ENCODE results near the gene TOM1L1.
A peak's percentile ranks its signal among the peaks of the same experiment; 100 is the strongest.

TOM1L1 gene

DNA sequence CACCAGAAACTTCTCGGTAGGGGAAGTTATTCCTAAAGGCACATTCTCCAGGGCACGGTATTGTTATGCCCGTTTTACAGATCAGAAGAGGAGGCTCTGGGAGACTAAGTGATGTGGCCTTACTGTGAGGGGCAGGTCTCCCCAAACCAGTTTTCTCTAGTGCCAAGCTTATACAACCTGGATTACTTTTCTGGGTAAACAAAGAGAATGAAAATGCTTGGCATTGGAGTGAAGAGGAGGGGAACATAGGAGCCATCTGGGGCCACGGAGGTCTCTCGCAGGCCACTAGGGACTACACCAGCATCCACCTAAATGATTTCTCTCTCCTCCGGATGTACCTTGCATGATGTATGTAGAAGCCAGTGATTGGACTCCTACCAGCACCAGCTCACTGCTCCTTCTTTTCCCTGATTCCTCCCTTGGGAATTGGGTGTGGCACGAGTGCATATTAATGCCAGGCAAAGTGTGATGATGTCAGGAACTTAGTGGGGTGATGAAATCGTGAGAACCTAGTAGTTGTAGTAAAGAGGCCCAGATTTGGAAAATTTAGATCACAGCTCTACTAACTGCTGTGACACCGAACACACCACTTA, 674 bp downstream of the TOM1L1 start (continued):
- TF ChIP-seq, protein P1, sequence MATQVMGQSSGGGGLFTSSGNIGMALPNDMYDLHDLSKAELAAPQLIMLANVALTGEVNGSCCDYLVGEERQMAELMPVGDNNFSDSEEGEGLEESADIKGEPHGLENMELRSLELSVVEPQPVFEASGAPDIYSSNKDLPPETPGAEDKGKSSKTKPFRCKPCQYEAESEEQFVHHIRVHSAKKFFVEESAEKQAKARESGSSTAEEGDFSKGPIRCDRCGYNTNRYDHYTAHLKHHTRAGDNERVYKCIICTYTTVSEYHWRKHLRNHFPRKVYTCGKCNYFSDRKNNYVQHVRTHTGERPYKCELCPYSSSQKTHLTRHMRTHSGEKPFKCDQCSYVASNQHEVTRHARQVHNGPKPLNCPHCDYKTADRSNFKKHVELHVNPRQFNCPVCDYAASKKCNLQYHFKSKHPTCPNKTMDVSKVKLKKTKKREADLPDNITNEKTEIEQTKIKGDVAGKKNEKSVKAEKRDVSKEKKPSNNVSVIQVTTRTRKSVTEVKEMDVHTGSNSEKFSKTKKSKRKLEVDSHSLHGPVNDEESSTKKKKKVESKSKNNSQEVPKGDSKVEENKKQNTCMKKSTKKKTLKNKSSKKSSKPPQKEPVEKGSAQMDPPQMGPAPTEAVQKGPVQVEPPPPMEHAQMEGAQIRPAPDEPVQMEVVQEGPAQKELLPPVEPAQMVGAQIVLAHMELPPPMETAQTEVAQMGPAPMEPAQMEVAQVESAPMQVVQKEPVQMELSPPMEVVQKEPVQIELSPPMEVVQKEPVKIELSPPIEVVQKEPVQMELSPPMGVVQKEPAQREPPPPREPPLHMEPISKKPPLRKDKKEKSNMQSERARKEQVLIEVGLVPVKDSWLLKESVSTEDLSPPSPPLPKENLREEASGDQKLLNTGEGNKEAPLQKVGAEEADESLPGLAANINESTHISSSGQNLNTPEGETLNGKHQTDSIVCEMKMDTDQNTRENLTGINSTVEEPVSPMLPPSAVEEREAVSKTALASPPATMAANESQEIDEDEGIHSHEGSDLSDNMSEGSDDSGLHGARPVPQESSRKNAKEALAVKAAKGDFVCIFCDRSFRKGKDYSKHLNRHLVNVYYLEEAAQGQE (tag by site-specific recombination; IDR thresholded peaks at IDR 0.05) = no peak
- TF ChIP-seq ZBTB17 (tag by site-specific recombination; IDR thresholded peaks at IDR 0.05) (peak; percentile 77), ZIC2 (tag by site-specific recombination; IDR thresholded peaks at IDR 0.05) (no peak), PRDM1 (tag by site-specific recombination; IDR thresholded peaks at IDR 0.05) (0 out of 2 replicates have a peak, but pooled peaks have one; percentile 3), YY2 (tag by site-specific recombination; IDR thresholded peaks at IDR 0.05) (no peak), ZNF324 (tag by site-specific recombination; IDR thresholded peaks at IDR 0.05) (peak; percentile 74; the same call in 1 of the 2 replicates), ZBTB20 (tag by site-specific recombination; IDR thresholded peaks at IDR 0.05) (no peak; the same call in 1 of the 2 replicates), ZNF433 (tag by site-specific recombination; IDR thresholded peaks at IDR 0.05; ENCODE audit: low read depth) (no peak), ZNF266 (tag by site-specific recombination; IDR thresholded peaks at IDR 0.05; ENCODE audit: low read depth) (no peak), ZNF585B (tag by site-specific recombination; IDR thresholded peaks at IDR 0.05) (no peak), ZNF132 (tag by site-specific recombination; IDR thresholded peaks at IDR 0.05; ENCODE audit: borderline replicate concordance) (no peak), ZNF157 (tag by site-specific recombination; IDR thresholded peaks at IDR 0.05) (no peak), ZNF221 (tag by site-specific recombination; IDR thresholded peaks at IDR 0.05; ENCODE audit: borderline replicate concordance) (no peak), ZBTB8A (tag by site-specific recombination; IDR thresholded peaks at IDR 0.05) (no peak), ZNF335 (tag by site-specific recombination; conservative IDR thresholded peaks at IDR 0.05) (peak; percentile 52), ZNF530 (tag by site-specific recombination; IDR thresholded peaks at IDR 0.05; ENCODE audit: low read depth) (no peak), ZNF677 (tag by site-specific recombination; IDR thresholded peaks at IDR 0.05) (no peak), BCL11A (tag by site-specific recombination; IDR thresholded peaks at IDR 0.05; ENCODE audit: low read depth) (no peak), ZEB2 (tag by site-specific recombination; IDR thresholded peaks at IDR 0.05) (peak; percentile 77; the same call in 1 of the 2 replicates), SP2 (tag by site-specific recombination; IDR thresholded peaks at IDR 0.05) (peak; percentile 28; the same call in 1 of the 2 replicates), ZNF600 (tag by site-specific recombination; IDR thresholded peaks at IDR 0.05) (0 out of 2 replicates have a peak, but pooled peaks have one; percentile 36), ZNF561 (tag by site-specific recombination; IDR thresholded peaks at IDR 0.05; ENCODE audit: borderline replicate concordance) (no peak), ZNF184 (tag by site-specific recombination; IDR thresholded peaks at IDR 0.05) (no peak)
- TF ChIP-seq, protein P2, sequence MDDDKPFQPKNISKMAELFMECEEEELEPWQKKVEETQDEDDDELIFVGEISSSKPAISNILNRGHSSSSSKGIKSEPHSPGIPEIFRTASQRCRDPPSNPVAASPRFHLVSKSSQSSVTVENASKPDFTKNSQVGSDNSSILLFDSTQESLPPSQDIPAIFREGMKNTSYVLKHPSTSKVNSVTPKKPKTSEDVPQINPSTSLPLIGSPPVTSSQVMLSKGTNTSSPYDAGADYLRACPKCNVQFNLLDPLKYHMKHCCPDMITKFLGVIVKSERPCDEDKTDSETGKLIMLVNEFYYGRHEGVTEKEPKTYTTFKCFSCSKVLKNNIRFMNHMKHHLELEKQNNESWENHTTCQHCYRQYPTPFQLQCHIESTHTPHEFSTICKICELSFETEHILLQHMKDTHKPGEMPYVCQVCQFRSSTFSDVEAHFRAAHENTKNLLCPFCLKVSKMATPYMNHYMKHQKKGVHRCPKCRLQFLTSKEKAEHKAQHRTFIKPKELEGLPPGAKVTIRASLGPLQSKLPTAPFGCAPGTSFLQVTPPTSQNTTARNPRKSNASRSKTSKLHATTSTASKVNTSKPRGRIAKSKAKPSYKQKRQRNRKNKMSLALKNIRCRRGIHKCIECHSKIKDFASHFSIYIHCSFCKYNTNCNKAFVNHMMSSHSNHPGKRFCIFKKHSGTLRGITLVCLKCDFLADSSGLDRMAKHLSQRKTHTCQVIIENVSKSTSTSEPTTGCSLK (tag by site-specific recombination; IDR thresholded peaks at IDR 0.05) = no peak
- TF ChIP-seq, protein P3, sequence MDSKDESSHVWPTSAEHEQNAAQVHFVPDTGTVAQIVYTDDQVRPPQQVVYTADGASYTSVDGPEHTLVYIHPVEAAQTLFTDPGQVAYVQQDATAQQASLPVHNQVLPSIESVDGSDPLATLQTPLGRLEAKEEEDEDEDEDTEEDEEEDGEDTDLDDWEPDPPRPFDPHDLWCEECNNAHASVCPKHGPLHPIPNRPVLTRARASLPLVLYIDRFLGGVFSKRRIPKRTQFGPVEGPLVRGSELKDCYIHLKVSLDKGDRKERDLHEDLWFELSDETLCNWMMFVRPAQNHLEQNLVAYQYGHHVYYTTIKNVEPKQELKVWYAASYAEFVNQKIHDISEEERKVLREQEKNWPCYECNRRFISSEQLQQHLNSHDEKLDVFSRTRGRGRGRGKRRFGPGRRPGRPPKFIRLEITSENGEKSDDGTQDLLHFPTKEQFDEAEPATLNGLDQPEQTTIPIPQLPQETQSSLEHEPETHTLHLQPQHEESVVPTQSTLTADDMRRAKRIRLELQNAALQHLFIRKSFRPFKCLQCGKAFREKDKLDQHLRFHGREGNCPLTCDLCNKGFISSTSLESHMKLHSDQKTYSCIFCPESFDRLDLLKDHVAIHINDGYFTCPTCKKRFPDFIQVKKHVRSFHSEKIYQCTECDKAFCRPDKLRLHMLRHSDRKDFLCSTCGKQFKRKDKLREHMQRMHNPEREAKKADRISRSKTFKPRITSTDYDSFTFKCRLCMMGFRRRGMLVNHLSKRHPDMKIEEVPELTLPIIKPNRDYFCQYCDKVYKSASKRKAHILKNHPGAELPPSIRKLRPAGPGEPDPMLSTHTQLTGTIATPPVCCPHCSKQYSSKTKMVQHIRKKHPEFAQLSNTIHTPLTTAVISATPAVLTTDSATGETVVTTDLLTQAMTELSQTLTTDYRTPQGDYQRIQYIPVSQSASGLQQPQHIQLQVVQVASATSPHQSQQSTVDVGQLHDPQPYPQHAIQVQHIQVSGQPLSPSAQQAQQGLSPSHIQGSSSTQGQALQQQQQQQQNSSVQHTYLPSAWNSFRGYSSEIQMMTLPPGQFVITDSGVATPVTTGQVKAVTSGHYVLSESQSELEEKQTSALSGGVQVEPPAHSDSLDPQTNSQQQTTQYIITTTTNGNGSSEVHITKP (tag by site-specific recombination; IDR thresholded peaks at IDR 0.05) = no peak
- TF ChIP-seq, protein P4, sequence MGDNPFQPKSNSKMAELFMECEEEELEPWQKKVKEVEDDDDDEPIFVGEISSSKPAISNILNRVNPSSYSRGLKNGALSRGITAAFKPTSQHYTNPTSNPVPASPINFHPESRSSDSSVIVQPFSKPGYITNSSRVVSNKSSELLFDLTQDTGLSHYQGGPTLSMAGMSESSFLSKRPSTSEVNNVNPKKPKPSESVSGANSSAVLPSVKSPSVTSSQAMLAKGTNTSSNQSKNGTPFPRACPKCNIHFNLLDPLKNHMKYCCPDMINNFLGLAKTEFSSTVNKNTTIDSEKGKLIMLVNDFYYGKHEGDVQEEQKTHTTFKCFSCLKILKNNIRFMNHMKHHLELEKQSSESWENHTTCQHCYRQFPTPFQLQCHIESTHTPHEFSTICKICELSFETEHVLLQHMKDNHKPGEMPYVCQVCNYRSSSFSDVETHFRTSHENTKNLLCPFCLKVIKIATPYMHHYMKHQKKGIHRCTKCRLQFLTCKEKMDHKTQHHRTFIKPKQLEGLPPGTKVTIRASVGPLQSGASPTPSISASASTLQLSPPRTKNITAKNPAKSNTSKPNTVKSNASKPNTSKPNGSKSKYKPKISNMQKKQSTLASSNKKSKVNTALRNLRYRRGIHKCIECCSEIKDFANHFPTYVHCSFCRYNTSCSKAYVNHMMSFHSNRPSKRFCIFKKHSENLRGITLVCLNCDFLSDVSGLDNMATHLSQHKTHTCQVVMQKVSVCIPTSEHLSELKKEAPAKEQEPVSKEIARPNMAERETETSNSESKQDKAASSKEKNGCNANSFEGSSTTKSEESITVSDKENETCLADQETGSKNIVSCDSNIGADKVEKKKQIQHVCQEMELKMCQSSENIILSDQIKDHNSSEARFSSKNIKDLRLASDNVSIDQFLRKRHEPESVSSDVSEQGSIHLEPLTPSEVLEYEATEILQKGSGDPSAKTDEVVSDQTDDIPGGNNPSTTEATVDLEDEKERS (tag by site-specific recombination; IDR thresholded peaks at IDR 0.05) = no peak
- TF ChIP-seq, protein P5, sequence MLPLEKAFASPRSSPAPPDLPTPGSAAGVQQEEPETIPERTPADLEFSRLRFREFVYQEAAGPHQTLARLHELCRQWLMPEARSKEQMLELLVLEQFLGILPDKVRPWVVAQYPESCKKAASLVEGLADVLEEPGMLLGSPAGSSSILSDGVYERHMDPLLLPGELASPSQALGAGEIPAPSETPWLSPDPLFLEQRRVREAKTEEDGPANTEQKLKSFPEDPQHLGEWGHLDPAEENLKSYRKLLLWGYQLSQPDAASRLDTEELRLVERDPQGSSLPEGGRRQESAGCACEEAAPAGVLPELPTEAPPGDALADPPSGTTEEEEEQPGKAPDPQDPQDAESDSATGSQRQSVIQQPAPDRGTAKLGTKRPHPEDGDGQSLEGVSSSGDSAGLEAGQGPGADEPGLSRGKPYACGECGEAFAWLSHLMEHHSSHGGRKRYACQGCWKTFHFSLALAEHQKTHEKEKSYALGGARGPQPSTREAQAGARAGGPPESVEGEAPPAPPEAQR (tag by site-specific recombination; IDR thresholded peaks at IDR 0.05) = no peak
